ENCODE results near the gene UCP1. TPM values are rescaled to one million over a fixed set of nuclear protein-coding genes. Genes with fewer than 3 reads are reported as not detected.
A peak's percentile ranks its signal among the peaks of the same experiment; 100 is the strongest.
"Not testable (repeated sequence)": the region's sequence is repeated elsewhere in the genome, so short reads cannot be mapped to it uniquely, and the experiment has no call there.

UCP1 gene
- total RNA-seq, 1 experiment from 2014 or later = not detected

- H3K27me3 ChIP-seq = no peaks in the 10 kb centered on the region
- DNase-seq = no peak
- no peaks in the 10 kb centered on the region for H3K36me3 ChIP-seq
- H3K27ac ChIP-seq = no peak overlapping the region
- no peaks in the 10 kb centered on the region for H3K4me1 ChIP-seq
- H3K4me3 ChIP-seq = no peak overlapping the region
- H3K9me3 ChIP-seq (replicated peaks) = no peaks in the 10 kb centered on the region
These were observed 10.5 kb upstream of the UCP1 start for GRCh38 chr4:140579278-140579677.

- H3K4me1 ChIP-seq = no peaks in the 10 kb centered on the region
- H3K9me3 ChIP-seq (replicated peaks) = no peaks in the 10 kb centered on the region
- H3K4me3 ChIP-seq = no peak overlapping the region
- H3K27ac ChIP-seq = no peak overlapping the region
- DNase-seq = no peak
- H3K36me3 ChIP-seq = no peaks in the 10 kb centered on the region
- no peaks in the 10 kb centered on the region for H3K27me3 ChIP-seq
These were observed 6.7 kb upstream of the UCP1 start for GRCh38 chr4:140575489-140575888.

GRCh38 chr4:140571620-140572019 lies 2.9 kb upstream of the UCP1 start:
- no peaks in the 10 kb centered on the region for H3K4me1 ChIP-seq
- no peak for DNase-seq
- no peaks in the 10 kb centered on the region for H3K9me3 ChIP-seq (replicated peaks)
- no peaks in the 10 kb centered on the region for H3K27me3 ChIP-seq
- no peak overlapping the region for H3K27ac ChIP-seq
- no peak overlapping the region for H3K4me3 ChIP-seq
- no peaks in the 10 kb centered on the region for H3K36me3 ChIP-seq

GRCh38 chr4:140569307-140569638 lies 512 bp upstream of the UCP1 start:
- H3K27me3 ChIP-seq = no peaks in the 10 kb centered on the region
- H3K4me3 ChIP-seq = no peak overlapping the region
- no peaks in the 10 kb centered on the region for H3K4me1 ChIP-seq
- no peak overlapping the region for H3K27ac ChIP-seq
- no peaks in the 10 kb centered on the region for H3K36me3 ChIP-seq
- no peaks in the 10 kb centered on the region for H3K9me3 ChIP-seq (replicated peaks)
- DNase-seq = no peak

- no peak overlapping the region for H3K4me3 ChIP-seq
- H3K36me3 ChIP-seq = no peaks in the 10 kb centered on the region
- H3K9me3 ChIP-seq (replicated peaks) = no peaks in the 10 kb centered on the region
- no peak for DNase-seq
- H3K27ac ChIP-seq = no peak overlapping the region
- no peaks in the 10 kb centered on the region for H3K27me3 ChIP-seq
- peaks cover 2% of the 10 kb centered on the region; the same call in 1 of the 2 replicates for H3K4me1 ChIP-seq
These were observed 9.1 kb downstream of the UCP1 start for GRCh38 chr4:140559696-140560095.

GRCh38 chr4:140557831-140558435 lies 10.8 kb downstream of the UCP1 start:
- H3K27me3 ChIP-seq = no peaks in the 10 kb centered on the region
- H3K4me3 ChIP-seq = no peak overlapping the region
- peak in 1 of 2 experiments; percentile 20 for DNase-seq
- peaks cover 2% of the 10 kb centered on the region; the same call in 1 of the 2 replicates for H3K4me1 ChIP-seq
- no peak overlapping the region for H3K27ac ChIP-seq
- H3K36me3 ChIP-seq = no peaks in the 10 kb centered on the region
- no peaks in the 10 kb centered on the region for H3K9me3 ChIP-seq (replicated peaks)

GRCh38 chr4:140556372-140557085 lies 12.2 kb downstream of the UCP1 start:
- DNase-seq = no peak
- Histone ChIP-seq H3K9me3 (replicated peaks) (no peaks in the 10 kb centered on the region), H3K27me3 (no peaks in the 10 kb centered on the region), H3K36me3 (no peaks in the 10 kb centered on the region), H3K4me3 (no peak overlapping the region), H3K4me1 (peaks cover 2% of the 10 kb centered on the region; the same call in 1 of the 2 replicates), H3K27ac (no peak overlapping the region)

GRCh38 chr4:140533951-140534480 lies 34.7 kb downstream of the UCP1 start:
- Histone ChIP-seq H3K36me3 (peaks cover 2% of the 10 kb centered on the region; the same call in 1 of the 2 replicates), H3K27ac (no peak overlapping the region), H3K4me1 (no peaks in the 10 kb centered on the region), H3K4me3 (no peak overlapping the region), H3K27me3 (no peaks in the 10 kb centered on the region), H3K9me3 (replicated peaks) (no peaks in the 10 kb centered on the region)
- DNase-seq = no peak

- Histone ChIP-seq H3K27me3 (no peaks in the 10 kb centered on the region), H3K4me1 (no peaks in the 10 kb centered on the region), H3K27ac (no peak overlapping the region), H3K36me3 (peaks cover 6% of the 10 kb centered on the region), H3K4me3 (no peak overlapping the region), H3K9me3 (replicated peaks) (no peaks in the 10 kb centered on the region)
- no peak for DNase-seq
These were observed 39.3 kb downstream of the UCP1 start for GRCh38 chr4:140529434-140529833.

GRCh38 chr4:140523857-140524742 lies 44.7 kb downstream of the UCP1 start, which contains the start of gene ELMOD2:
ELMOD2 (plus strand) TSS chr4:140524168; CDS start chr4:140525429, 1,261 bp downstream.
- Histone ChIP-seq H3K4me3 (peak within 1 kb of the TSS; percentile 78), H3K27me3 (no peaks in the 10 kb centered on the region), H3K9me3 (replicated peaks) (no peaks in the 10 kb centered on the region), H3K27ac (peak within 1 kb of the TSS; percentile 87), H3K36me3 (peaks cover 6% of the 10 kb centered on the region), H3K4me1 (no peaks in the 10 kb centered on the region)
- DNase-seq = peak; percentile 97 to 98

- H3K36me3 ChIP-seq = peaks cover 6% of the 10 kb centered on the region
- H3K9me3 ChIP-seq (replicated peaks) = no peaks in the 10 kb centered on the region
- DNase-seq = no peak
- no peak overlapping the region for H3K27ac ChIP-seq
- no peaks in the 10 kb centered on the region for H3K27me3 ChIP-seq
- no peaks in the 10 kb centered on the region for H3K4me1 ChIP-seq
- H3K4me3 ChIP-seq = peak overlapping the region; percentile 78
These were observed 45.3 kb downstream of the UCP1 start for GRCh38 chr4:140523370-140523856.

- no peak overlapping the region for H3K4me3 ChIP-seq
These were observed 53.3 kb downstream of the UCP1 start for GRCh38 chr4:140515423-140515822.

GRCh38 chr4:140513765-140514164 lies 55.0 kb downstream of the UCP1 start:
- H3K27ac ChIP-seq; H3K36me3 ChIP-seq; H3K4me3 ChIP-seq; H3K27me3 ChIP-seq; H3K9me3 ChIP-seq (replicated peaks); H3K4me1 ChIP-seq; DNase-seq: not testable (repeated sequence)

More at GRCh38 chr4:140515423-140515822, 53.3 kb downstream of the UCP1 start:
- no peaks in the 10 kb centered on the region for H3K9me3 ChIP-seq (replicated peaks)
- H3K4me1 ChIP-seq = no peaks in the 10 kb centered on the region
- no peaks in the 10 kb centered on the region for H3K36me3 ChIP-seq
- H3K27ac ChIP-seq = no peak overlapping the region
- no peak for DNase-seq
- no peaks in the 10 kb centered on the region for H3K27me3 ChIP-seq

Data from SJCRH30 (cell line).